Thoracic aorta (tissue), 2 donors: Measurements from ENCODE around the gene ST7. TPM values are rescaled to one million over a fixed set of nuclear protein-coding genes. Genes with fewer than 3 reads are reported as not detected.

Experiments used
- ATAC-seq: fragments of 150-250 bp; one replicate; pipeline ENCODE4 v1.8.0; 2017; ENCODE audit warnings: low read depth; ENCODE audit not compliant: insufficient number of reproducible peaks, low FRiP score
- DNase-seq: peaks from one replicate; pipeline ENCODE4 v3.0.0-alpha.2; 2020; ENCODE audit warnings: low spot score
- H3K27ac ChIP-seq, 2 donors: fragments of 200-600 bp; sonication (generic); 1 replicate in 1 of 2; 2 replicates in 1 of 2; pipeline ENCODE4 v1.5.1; 2016; ENCODE audit warnings: mild to moderate bottlenecking in 2 of 2, moderate library complexity in 2 of 2
- H3K27me3 ChIP-seq: fragments of 200-600 bp; sonication (generic); replicated peaks from 2 replicates; pipeline ENCODE4 v1.6.0; 2016; ENCODE audit warnings: mild to moderate bottlenecking; ENCODE audit not compliant: insufficient read depth
- H3K36me3 ChIP-seq: fragments of 200-600 bp; sonication (generic); one replicate; pipeline ENCODE4 v1.5.1; 2016
- H3K4me1 ChIP-seq, 2 donors: fragments of 200-600 bp; sonication (generic); 1 replicate in 1 of 2; 2 replicates in 1 of 2; pipeline versions ENCODE4 v1.5.1 to v1.6.0; 2016; ENCODE audit warnings: low read depth in 2 of 2, mild to moderate bottlenecking in 1 of 2; ENCODE audit not compliant: control insufficient read depth in 1 of 2
- H3K4me3 ChIP-seq: fragments of 200-600 bp; sonication (generic); 2 replicates; pipeline ENCODE4 v1.5.1; 2016; ENCODE audit warnings: mild to moderate bottlenecking
- H3K9me3 ChIP-seq: fragments of 200-600 bp; sonication (generic); 2 replicates; pipeline ENCODE4 v1.5.1; 2016
- CTCF ChIP-seq: fragments of 200-600 bp; sonication (generic); IDR thresholded peaks from one replicate; pipeline ENCODE4 v1.5.1; 2019; ENCODE audit warnings: antibody characterized with exemption
- total RNA-seq, 2 donors: library from RNA; depleted of rRNA; stranded (reverse); fragments of >200 nt; gene quantifications; one replicate each; pipeline versions ENCODE4 v1.1.0 to v1.2.3, GENCODE V29; 2016

The ST7 gene
- total RNA-seq = 10 to 100 TPM; 29.8 to 56.2 TPM

GRCh38 chr7:116953372-116953905, at the start of gene ST7:
TSS of gene ST7 (plus strand) at chr7:116953501. CDS start at chr7:116953541, 40 bp downstream.
- peak within 1 kb of the TSS; percentile 98 for H3K4me3 ChIP-seq
- no peaks in the 10 kb centered on the region for H3K27me3 ChIP-seq
- ATAC-seq (peak; percentile 59), DNase-seq (no peak)
- H3K9me3 ChIP-seq = no peaks in the 10 kb centered on the region
- H3K27ac ChIP-seq = peak within 1 kb of the TSS; percentile 99 to 100
- H3K36me3 ChIP-seq = no peaks in the 10 kb centered on the region
- peaks cover 24 to 56% of the 10 kb centered on the region in 2 donors for H3K4me1 ChIP-seq
- no peak for TF ChIP-seq CTCF

- Histone ChIP-seq H3K27ac (no peak overlapping the region), H3K27me3 (no peaks in the 10 kb centered on the region), H3K4me3 (no peak overlapping the region), H3K9me3 (no peaks in the 10 kb centered on the region), H3K4me1 (no peaks in the 10 kb centered on the region), H3K36me3 (peaks cover 11% of the 10 kb centered on the region)
- no peak for ATAC-seq
- no peak for DNase-seq
- TF ChIP-seq CTCF = no peak
Observed at GRCh38 chr7:116906391-116906790, 46.9 kb upstream of the ST7 start.

GRCh38 chr7:116910383-116910782, 42.9 kb upstream of the ST7 start:
- no peak for DNase-seq
- Histone ChIP-seq H3K4me3 (no peak overlapping the region), H3K27me3 (no peaks in the 10 kb centered on the region), H3K4me1 (no peaks in the 10 kb centered on the region), H3K27ac (no peak overlapping the region), H3K9me3 (no peaks in the 10 kb centered on the region), H3K36me3 (peaks cover 24% of the 10 kb centered on the region)
- no peak for ATAC-seq
- TF ChIP-seq CTCF = no peak

- Histone ChIP-seq H3K4me3 (no peak overlapping the region), H3K9me3 (no peaks in the 10 kb centered on the region), H3K27me3 (no peaks in the 10 kb centered on the region), H3K36me3 (peaks cover 32% of the 10 kb centered on the region), H3K27ac (no peak overlapping the region), H3K4me1 (no peaks in the 10 kb centered on the region)
- DNase-seq (no peak), ATAC-seq (no peak)
- TF ChIP-seq CTCF = no peak
Observed at GRCh38 chr7:116911801-116912200, 41.5 kb upstream of the ST7 start.

- TF ChIP-seq CTCF = no peak
- peaks cover 34% of the 10 kb centered on the region for H3K36me3 ChIP-seq
- no peak overlapping the region for H3K4me3 ChIP-seq
- H3K27ac ChIP-seq = no peak overlapping the region
- H3K27me3 ChIP-seq = no peaks in the 10 kb centered on the region
- no peaks in the 10 kb centered on the region for H3K4me1 ChIP-seq
- H3K9me3 ChIP-seq = no peaks in the 10 kb centered on the region
- ATAC-seq (no peak), DNase-seq (no peak)
Observed at GRCh38 chr7:116912269-116912909, 40.9 kb upstream of the ST7 start.
